Hepatic stellate cell (primary cell): ENCODE results near the gene WARS2.
"Not testable (repeated sequence)": the region's sequence is repeated elsewhere in the genome, so short reads cannot be mapped to it uniquely, and the experiment has no call there.

Experiments
- DNase-seq: peaks from one replicate; pipeline ENCODE4 v3.0.0; 2011; ENCODE audit warnings: low spot score

The WARS2 gene

DNA sequence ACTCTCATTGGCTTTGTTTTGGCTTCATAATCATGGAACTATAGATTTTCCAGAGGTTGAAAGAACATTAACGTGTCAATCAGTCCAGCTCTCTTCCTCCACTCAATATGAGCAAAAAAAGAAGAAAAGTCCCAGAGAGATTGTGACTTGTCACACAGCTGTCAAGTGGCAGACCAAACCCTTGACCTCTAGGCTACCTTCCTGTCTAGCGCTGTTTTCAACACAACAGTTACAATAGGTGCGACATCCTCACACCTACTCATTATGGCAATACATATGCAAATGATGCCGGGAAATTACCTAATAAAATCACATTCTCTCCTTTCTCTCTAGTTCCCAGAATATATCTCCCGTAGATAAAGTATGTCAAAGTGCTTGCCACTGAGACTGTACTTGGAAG, 1.1 kb downstream of the WARS2 start:
- DNase-seq = no peak

DNA sequence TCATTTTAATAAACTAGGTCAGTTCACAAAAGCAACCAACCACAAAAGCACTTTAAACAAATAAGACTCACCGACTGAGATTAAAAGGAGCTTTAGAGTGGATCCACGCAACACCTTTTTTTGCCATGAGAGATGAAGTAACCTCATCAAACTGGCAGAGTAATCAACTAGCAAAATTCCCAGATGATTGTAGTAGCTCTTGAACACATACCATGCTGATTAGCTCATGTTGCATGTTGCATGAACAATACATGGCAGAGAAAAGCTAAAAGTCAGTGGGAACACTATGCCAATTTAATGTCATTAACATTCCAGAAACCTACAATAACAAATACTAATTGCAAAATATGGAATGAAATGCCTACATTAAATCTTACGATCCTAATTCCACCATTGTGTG, 4.1 kb downstream of the WARS2 start:
- DNase-seq = no peak

DNA sequence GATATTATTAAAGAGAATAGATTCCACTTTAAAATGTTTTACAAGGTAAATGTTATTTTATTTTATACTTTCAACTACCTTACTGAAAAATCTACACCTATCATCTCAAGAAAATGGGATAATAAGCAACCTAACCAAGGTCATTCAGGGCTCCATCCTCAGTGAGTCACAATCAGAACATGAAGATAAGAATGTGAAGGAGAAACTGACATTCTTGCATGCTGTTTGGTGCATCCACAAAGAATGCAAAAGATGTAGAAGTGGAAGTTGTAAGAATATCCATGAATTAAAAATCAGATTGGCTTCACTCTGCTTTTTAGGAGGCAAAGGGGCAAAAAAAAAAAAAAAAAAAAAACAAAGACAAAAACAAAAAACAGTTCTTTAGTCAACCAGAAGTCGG, 6.5 kb downstream of the WARS2 start:
- DNase-seq = no peak

DNA sequence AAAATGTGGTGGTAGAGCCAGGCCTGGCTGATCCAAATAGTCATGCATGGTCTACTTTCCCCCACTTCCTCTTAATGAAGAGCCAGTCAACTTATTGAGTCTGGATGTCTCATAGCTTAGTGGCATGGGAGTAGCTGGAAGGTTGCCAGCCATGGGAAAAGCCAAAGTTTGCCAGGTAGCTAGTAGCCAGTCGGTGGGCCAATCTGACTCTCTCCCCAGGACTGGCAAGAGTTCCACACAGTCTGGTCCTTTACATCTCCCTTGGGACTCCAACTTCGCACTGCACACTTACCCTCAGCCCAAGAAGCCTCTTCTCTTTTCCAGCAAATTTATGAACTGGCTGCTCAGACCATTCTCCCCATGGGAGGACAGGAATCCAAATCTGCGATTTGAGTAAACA, 8.3 kb downstream of the WARS2 start:
- DNase-seq = no peak

DNA sequence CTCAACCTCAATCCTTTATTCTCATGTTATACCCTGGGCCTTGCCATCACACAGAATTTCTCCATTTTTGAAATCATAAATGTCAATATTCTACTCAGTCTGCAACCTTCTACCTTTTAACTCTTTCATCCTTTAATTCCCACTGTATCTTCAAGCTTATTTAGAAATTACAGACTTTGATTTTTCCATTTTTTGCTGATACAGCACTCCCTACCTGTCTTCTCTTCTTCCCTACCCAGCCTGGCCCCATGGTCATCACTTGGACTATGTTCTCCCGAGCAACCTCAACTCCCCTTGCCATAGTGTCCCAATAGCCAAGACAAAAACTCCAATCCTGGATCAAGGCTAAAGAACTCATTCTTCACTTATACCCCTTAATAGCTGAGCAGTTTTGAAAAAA, 14.6 kb downstream of the WARS2 start:
- no peak for DNase-seq

DNA sequence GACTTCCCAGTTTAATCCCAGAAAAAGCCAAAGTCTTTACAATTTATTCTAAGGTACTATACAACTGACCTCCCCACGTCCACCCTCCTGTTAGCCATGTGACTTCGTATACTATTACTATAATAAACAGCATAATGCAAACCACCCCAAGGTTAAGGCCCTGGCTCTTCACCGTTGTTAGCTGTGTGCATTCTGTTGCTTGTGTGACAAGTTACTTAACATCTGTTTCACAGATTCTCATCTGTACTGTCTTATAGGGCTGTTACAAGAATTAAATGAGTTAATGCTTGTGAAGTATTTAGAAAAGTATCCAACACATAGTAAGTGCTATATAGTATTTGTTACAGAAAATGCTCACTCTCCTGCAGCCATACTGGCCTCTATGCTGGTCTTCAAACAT, 15.7 kb downstream of the WARS2 start:
- no peak for DNase-seq

DNA sequence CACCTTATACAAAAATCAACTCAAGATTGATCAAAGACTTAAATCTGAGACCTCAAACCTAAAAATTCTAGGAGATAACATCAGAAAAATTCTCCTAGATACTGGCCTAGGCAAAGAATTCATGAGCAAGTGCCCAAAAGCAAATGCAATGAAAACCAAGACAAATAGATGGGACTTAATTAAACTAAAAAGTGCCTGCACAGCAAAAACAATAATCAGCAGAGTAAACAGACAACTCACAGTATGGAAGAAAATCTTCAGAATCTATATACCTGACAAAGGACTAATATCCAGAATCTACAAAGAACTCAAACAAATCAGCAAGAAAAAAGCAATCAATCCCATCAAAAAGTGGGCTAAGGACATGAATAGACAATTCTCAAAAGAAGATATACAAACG, 18.6 kb downstream of the WARS2 start:
- not testable (repeated sequence) for DNase-seq

DNA sequence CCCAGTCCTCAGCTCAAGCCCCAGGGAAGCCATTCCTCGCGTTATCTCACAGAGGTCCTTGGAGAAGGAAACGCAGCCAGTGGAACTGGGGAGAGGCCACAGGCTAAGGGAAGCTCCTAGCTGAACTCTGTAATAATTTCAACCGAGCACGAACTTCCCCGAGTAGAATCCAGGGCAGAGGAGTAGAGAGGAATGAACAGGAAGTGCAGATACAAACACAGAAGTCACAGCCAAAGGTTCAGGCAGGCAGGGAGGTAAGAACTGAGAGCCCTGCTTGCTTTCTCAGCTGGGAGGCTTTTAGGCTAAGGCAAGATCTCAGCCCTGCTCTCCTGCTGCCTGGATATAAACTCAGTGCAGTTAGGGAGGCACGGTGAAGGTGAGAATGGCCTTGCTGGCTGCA, 23.7 kb downstream of the WARS2 start:
- no peak for DNase-seq

DNA sequence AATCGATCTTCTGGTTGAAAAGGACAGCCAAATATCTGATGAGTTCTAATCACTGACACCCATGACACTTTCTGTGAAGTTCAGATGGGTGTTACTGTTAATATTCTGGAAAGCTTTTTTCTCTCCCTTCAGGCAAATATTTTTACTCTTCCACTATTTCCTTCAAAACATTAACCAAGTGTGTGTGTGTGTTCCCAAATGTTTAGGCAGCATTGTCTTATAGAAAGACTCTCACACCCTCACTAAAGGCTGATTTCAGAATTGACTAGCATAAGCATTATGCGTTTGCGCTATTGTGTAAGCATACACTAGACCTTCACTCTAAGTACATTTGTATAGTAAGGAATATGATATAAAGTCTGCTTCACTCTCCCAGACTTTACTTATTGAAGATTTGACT, 24.7 kb downstream of the WARS2 start:
- no peak for DNase-seq

DNA sequence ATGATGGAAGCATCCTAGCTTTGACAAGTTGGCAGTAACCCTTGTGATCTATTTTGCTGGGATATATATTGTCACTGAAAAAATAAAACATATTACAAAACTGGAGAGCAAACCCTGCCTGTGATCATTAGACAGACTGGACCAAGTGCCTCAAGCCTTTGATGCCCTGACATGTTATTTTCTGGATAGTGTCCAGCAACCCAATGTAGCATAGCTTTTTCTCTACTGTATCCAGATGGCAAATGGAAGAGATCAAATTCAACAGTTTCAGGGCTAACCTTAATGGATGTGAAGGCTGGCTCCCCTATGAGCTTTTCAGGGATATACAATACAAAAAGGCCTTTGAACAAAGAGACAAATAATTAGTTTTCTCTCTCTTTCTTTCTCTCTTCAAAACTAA, 25.1 kb downstream of the WARS2 start:
- DNase-seq = no peak

DNA sequence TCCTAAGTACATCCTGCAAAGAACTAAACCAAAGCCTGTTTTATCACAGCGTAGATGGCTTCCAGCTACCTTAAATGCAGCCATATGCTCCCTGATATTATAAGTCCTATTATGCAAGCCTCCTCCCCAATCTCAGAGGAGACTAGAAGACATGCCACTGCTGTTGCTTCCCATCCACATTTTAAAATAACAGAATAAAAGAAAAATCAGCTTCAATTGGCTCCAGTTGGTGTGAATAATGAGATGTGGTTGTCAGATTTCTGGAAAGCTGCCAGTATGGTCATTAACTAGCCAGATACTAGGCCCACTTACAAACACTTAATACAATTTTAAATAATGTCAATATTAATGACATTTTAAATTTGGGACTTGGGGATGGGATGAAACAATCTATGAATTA, 25.7 kb downstream of the WARS2 start:
- no peak for DNase-seq

DNA sequence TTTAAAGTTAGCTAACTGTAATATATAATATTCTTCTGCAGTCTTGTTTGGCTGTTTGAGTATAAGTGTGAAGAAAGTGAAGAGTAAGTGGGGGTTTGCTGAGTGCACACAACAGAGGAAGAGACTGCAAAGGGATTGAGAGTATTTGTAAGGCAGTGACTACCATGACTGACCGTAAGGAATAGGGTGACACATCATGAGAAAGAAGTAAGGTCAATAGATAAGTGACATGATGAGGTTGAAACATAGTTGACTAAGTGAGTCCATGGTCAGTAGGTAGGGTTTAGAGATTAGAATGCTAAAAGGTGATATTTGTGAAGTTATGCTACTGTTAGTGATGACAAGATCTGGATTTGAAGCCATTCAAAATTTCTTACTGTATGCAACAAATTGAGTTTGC, 27.7 kb downstream of the WARS2 start:
- DNase-seq = no peak

DNA sequence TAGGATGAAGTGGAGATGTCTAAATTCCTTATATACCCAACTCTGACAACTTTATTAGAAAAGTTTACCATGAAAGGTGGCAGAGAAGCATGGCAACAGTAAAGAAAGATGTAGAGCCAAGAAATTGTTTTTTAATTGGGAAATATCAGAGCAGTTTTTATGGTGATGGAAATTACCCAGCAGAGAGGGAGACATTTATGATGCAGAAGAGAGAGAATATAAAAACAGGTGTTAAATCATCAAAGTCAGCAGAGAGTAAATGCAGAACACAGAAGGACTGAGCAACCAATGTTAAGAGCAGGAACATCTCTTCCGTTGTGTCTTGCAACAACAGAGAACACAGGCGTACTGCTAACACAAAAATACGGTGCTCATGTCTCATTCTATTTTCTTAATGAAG, 28.2 kb downstream of the WARS2 start:
- no peak for DNase-seq

DNA sequence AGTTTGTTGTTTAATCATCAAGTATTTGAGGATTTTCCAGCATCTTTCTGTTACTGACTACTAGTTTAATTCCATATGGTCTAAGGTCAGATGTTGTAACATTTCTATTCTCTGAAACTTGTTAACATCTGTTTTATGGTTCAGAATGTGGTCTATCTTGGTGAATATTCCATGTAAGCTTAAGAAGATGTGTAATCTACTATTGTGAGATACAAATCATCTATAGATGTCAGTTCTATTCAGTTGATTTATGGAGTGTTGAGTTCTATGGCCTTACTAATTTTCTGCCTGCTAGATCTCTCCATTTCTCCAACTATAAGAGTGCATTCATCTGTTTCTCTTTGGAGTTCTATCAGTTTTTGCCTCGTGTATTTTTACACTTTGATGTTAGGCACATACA, 31.5 kb downstream of the WARS2 start:
- no peak for DNase-seq

DNA sequence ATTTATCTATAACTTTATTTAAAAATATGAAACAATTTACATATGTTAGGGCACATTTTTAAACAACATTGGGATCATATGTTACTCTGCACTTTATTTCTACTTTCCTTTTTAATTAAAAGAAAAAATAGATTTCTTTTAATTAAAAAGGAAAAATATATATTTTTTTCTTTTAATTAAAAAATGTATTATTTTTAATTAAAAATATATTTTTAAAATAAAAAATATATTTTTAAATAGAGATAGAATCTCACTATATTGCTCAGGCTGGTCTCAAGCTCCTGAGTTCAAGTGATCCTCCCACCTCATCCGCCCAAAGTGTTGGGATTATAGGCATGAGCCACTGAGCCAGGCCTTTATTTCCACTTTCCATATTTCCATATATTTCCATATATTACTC, 36.7 kb downstream of the WARS2 start:
- no peak for DNase-seq

DNA sequence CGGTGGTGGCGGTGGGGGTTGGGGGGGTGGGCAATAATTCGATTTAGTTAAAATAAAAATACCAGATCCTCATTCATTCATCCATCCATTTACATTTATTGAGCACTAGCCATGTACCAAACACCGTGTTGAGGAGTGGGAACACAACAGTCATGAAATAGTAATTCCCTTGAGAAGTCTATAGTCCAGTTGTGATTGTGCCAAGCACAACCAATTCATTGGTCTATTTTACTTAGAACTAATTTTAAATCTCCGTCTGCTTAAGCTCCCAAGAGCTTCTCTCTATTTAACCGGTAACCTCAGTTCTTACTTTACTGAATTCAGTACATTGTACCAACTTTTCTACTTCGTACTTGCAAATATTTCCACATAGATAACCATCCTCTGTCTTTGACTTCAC, 38.4 kb downstream of the WARS2 start:
- no peak for DNase-seq

DNA sequence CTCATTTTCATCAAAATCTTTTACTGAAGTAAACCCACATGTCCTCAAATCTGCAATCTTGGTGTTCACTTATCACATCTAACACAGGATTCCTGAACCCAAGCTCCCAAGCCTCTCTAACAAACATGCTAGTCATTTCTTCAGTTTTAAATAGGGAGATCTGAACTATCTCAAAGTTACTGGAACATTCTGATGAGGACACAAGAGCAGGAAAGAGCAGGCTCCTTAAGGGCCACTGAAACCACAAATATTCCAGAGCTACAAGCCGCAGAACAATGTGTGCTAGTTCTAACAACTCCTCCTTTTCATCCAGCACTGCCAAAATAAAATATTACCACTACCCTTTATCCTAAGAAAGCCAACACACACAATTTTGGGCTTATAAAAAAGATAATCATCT, 38.9 kb downstream of the WARS2 start:
- no peak for DNase-seq

DNA sequence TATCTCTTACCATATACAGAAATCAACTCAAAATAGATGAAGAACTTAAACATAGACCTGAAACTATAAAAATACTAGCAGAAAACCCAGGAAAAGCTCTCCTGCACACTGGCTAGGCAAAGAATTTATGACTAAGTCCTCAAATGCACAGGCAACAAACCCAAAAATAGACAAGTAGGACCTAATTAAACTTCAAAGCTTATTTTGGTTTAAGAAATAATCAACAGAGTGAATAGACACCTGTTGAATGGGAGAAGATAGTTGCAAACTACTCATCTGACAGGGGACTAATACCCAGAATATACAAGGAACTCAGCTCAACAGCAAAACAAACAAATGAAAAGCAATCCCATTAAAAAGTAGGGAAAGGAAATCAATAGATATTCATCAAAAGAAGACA, 40.7 kb downstream of the WARS2 start:
- DNase-seq = no peak

DNA sequence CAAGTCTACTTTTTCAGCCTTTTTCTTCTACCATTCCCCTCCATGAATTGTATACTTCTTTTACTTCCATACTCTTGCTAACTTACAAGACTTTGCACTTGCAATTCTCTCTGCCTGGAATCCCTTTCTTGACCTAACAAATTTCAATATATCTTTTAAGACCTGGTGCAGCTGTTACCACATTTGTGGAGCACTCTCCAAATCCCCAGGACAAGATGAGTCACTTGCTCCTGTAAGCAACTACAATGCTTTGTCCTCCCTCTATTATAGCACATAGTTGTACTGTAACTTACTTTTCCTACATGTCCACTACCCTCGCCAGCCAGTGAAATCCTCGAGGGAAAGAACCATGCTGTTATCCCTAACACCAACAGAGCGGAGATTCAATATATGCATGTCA, 43.1 kb downstream of the WARS2 start:
- DNase-seq = no peak

DNA sequence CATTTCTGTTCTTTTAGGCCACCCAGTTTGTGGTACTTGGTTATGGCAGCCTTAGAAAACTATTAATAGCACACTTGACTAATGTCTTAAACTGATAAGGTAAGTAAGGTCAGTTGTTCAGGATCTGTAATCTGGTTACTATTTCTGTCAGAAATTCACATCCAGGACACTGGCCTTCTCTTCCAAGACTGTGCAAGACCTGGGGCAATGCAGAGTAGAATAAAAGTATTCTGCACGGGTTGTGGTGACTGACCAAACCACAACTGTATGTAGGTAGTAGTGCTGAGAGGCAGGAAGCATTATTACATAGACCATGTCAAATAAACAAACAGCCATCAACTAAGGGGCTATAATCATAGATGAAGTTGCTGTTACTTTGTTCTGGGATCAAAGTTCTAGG, 46.7 kb downstream of the WARS2 start:
- DNase-seq = no peak

DNA sequence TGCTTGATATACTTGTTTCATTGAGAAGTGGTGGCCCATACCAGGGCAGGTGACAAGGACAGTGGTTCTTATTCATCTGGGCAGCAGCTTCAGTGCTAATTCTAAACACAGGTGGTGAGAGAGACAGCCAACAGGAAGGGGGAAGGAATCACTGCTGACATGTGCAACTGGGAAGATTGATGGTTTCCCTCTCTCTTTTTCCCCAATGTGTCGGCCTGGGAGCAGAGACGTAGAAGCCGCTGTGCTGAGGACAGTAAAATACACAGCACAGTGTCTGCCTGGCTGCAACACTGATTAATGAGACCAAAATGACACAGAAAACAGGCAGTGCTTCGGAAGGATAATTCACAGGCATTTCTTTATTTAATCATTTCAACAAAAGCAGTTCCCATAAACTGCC, 48.8 kb downstream of the WARS2 start:
- DNase-seq = no peak

DNA sequence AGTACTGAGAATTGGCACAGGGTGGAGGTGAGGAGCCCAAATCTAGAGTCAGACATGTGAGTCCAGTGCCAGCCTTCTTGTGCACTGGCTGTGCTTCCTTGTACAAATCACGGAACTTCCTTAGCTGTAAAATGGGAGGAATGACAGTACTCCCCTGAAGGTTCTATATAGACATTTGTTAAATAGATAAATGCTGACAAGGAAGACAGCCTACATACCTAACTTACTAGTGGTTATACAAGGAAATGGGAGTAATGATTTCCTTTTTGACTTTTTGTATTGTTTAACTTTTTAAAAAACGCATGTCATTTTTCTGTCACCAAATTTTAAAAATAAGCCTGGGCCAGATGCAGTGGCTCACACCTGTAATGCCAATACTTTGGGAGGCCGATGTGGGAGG, 50.2 kb downstream of the WARS2 start:
- DNase-seq = no peak

DNA sequence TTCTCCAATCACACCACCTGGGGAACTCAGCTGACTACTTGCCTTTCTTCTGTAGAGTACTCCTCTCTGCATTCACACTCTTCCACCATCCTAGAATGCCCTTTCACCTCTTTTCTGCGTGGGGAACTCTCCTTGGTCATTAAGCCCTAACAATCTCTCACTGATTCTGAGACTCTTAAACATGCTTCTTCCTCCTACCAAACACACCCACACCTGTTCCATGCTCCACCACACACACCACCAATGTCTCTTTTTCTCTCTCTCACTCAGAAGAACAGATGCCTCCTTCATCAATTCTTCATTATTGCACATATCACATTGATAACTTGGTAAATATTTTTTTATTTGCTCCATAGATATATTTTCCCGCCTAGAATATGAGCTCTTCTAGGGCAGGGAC, 53.6 kb downstream of the WARS2 start:
- DNase-seq = no peak

DNA sequence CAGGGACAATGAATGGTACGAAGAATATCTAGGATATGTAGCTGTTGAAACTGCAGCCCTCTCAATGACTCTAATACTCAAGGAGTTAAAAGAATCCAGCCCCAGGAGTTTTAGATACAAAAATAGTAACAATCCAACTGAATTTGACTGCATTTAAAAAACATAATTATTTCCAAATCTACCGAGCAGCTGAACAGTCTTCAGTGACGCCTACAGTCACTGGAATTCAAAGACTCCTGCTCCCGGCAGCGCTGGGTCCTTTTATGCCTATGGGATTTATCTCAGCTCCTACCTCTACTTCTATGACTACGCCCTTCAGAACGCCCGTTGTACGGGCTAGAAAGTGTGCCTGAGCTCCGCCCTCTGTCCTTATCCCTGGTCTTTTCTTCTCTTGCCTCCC, 55.7 kb downstream of the WARS2 start:
- DNase-seq = no peak

DNA sequence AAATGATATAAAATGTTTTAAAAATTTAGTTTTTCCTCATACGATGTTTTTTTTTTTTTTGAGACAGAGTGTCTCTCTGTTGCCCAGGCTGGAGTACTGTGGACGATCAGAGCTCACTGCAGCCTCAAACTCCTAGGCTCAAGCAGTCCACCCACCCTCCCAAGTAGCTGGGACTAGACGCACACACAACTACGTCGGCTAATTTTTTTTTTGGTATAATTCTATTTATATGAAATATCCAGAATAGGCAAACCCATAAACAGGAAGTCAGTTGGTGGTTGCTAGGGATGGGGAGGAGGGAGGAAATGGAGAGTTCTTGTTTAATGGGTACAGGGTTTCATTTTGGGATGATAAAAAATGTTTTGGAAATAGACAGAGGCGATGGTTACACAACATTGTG, 56.5 kb downstream of the WARS2 start:
- DNase-seq = no peak

DNA sequence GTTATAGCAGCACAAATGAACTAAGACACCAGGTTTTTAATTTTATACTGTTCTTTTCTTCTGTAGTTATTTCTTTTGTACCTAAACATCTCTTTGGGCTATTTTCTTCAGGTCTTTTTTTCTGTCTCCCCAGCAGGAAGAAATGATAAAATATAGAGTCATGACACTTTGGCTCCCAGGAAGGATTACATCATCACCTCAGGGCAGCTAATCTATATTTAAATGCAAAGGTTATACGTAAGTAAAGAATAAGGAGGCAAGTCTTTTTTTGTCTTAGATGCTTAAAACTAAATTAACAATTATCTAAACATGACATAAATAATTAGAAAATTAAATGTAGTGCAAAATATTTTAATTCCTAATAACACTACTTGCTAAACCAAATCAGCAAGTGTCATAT, 57.0 kb downstream of the WARS2 start:
- no peak for DNase-seq
